Transverse colon (tissue), 4 donors: Measurements from ENCODE around the gene MLST8.

Source experiments
- POLR2AphosphoS5 ChIP-seq, 3 donors: sonication (generic); formaldehyde crosslinking; IDR thresholded peaks; one replicate each; pipeline ENCODE4 v1.6.1; 2016; ENCODE audit warnings: antibody characterized with exemption in 3 of 3
- TF ChIP-seq, protein P1 (sequence below), 5 experiments: fragments of 200-600 bp in 3 of 5; fragments of 450-650 bp in 2 of 5; sonication (generic) in 3 of 5; IDR thresholded peaks; 1 replicate in 2 of 5; 2 replicates in 3 of 5; pipeline ENCODE4 v1.5.1; 2016 to 2017; ENCODE audit warnings: antibody characterized with exemption in 5 of 5, inconsistent platforms in 3 of 5, mild to moderate bottlenecking in 2 of 5, moderate library complexity in 1 of 5

- TF ChIP-seq, protein P1, sequence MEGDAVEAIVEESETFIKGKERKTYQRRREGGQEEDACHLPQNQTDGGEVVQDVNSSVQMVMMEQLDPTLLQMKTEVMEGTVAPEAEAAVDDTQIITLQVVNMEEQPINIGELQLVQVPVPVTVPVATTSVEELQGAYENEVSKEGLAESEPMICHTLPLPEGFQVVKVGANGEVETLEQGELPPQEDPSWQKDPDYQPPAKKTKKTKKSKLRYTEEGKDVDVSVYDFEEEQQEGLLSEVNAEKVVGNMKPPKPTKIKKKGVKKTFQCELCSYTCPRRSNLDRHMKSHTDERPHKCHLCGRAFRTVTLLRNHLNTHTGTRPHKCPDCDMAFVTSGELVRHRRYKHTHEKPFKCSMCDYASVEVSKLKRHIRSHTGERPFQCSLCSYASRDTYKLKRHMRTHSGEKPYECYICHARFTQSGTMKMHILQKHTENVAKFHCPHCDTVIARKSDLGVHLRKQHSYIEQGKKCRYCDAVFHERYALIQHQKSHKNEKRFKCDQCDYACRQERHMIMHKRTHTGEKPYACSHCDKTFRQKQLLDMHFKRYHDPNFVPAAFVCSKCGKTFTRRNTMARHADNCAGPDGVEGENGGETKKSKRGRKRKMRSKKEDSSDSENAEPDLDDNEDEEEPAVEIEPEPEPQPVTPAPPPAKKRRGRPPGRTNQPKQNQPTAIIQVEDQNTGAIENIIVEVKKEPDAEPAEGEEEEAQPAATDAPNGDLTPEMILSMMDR (IDR thresholded peaks at IDR 0.05): no peak
- TF ChIP-seq POLR2AphosphoS5 (IDR thresholded peaks at IDR 0.05): no peak
Observed at GRCh38 chr16:2176047-2176446, 29.2 kb upstream of the MLST8 start.
